ENCODE data around the gene ATP8A1.

GRCh38 chr4:42656944-42657792, at the start of gene ATP8A1:
- no peak for TF ChIP-seq USF2 (IDR thresholded peaks at IDR 0.05; ENCODE audit: low read depth, low read length)
- TF ChIP-seq CTCF (conservative IDR thresholded peaks at IDR 0.05; ENCODE audit: low read depth, low read length) = no peak
- no peak for TF ChIP-seq POLR2A (IDR thresholded peaks at IDR 0.05; ENCODE audit: low read depth, low read length)
- TF ChIP-seq MAFK (IDR thresholded peaks at IDR 0.05; ENCODE audit: low read depth, low read length) = no peak
- TF ChIP-seq CHD1 (IDR thresholded peaks at IDR 0.05; ENCODE audit: low read depth, low read length) = peak; percentile 98; the same call in 1 of the 2 replicates

All from IMR-90 (cell line).